GM12873 (cell line): ENCODE data around the gene ARPC5L.

Source experiments
- TF ChIP-seq, protein P1 (sequence below): IDR thresholded peaks from 2 replicates; pipeline ENCODE4 v1.5.1; 2012; ENCODE audit warnings: low read depth, mild to moderate bottlenecking, moderate library complexity, low read length, control low read depth; ENCODE audit not compliant: insufficient read depth; ENCODE audit errors: missing control alignments

Gene ARPC5L

DNA sequence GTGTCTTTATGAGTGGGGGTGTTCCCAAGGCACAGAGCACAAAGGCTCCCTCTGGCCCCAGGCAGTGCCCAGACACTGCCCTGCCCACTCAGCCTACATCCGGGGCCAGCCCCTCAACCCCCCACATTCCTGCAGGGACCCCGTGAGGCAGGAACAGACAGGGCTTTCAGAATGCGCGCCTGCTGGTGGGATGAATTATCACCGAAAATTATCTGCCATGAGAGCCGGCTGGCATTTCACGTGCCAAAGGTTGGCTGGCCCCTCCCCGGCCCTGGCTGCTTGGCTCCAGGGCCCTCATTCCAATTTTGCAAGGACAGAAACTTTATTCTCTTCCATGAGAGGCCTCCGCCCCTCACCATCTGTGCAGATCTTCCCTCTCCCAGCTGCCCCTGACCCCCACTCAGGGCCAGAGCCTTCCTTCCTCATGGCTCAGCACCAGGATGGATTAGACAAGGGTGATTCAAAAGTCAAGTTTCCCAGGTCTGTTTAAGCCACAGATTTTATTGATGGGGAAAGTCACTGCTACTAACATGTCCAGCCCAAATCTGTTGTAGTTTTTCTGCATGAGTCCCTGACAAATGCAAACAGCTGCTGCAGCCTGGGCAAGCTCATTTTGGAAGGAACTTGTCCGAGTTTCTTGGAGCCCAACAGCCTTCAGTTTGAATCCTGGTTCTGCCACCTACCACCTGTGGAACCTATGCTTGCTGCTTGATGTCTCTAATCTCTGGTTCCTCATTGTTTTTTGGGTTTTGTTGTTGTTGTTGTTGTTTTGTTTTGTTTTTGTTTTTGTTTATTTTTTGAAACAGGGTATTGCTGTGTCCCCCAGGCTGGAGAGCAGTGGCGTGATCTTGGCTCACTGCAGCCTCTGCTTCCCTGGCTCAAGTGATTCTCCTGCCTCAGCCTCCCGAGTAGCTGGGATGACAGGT lies 41.0 kb upstream of the ARPC5L start:
- TF ChIP-seq, protein P1, sequence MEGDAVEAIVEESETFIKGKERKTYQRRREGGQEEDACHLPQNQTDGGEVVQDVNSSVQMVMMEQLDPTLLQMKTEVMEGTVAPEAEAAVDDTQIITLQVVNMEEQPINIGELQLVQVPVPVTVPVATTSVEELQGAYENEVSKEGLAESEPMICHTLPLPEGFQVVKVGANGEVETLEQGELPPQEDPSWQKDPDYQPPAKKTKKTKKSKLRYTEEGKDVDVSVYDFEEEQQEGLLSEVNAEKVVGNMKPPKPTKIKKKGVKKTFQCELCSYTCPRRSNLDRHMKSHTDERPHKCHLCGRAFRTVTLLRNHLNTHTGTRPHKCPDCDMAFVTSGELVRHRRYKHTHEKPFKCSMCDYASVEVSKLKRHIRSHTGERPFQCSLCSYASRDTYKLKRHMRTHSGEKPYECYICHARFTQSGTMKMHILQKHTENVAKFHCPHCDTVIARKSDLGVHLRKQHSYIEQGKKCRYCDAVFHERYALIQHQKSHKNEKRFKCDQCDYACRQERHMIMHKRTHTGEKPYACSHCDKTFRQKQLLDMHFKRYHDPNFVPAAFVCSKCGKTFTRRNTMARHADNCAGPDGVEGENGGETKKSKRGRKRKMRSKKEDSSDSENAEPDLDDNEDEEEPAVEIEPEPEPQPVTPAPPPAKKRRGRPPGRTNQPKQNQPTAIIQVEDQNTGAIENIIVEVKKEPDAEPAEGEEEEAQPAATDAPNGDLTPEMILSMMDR = no peak

DNA sequence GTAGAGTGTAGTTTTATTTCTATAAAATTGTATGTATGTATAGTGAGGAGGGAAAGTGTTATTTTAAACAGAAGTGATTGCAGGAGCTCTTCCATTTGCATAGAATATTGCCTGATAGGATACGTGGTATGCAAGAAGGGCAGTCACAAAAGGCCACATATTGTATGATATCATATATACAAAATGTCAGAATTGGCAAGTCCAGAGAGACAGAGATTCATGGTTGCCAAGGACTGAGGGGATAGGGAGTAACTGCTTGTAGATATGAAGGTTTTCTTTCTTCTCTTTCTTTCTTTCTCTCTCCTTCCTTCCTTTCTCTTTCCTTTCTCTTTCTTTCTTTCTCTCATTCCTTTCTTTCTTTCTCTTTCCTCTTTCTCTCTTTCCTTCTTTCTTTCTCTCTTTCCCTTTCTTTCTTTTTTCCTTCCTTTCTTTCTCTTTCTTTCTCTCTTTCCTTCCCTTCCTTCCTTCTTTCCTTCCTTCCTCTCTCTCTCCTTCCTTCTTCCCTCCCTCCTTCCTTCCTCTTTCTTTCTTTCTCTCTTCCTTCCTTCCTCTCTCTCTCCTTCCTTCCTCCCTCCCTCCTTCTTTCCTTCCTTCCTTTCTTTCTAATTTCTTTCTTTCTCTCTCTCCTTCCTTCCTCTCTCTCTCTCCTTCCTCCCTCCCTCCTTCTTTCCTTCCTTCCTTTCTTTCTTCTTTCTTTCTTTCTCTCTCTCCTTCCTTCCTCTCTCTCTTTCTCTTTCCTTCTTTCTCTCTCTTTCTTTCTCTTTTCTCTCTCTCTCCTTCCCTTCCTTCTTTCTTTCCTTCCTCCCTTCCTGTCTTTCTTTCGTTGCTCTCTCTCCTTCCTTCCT lies 33.2 kb upstream of the ARPC5L start:
- TF ChIP-seq, protein P1 = no peak

GRCh38 chr9:124829334-124829669 lies 32.6 kb upstream of the ARPC5L start:
- TF ChIP-seq, protein P1 = no peak

DNA sequence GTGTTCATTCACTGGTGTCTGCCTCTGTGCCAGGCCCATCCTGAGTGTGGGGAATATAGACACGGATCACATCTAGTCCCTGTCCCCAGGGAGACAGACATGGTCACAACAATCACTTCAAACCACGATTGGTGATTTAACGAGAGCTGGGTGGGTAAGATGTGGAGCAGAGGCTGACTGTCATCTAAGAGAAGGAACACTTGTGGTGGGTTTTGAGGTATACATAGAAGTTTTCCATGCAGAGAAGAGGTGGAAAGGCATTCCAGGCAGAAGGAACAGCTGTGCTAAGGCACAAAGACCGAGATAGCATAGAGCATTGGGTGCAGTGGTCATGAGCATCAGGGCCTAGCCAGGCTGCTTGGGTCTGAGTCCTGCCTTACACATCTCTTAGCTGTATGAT lies 31.3 kb upstream of the ARPC5L start:
- TF ChIP-seq, protein P1 = no peak

GRCh38 chr9:124831642-124832364 lies 30.1 kb upstream of the ARPC5L start:
- TF ChIP-seq, protein P1 = no peak

DNA sequence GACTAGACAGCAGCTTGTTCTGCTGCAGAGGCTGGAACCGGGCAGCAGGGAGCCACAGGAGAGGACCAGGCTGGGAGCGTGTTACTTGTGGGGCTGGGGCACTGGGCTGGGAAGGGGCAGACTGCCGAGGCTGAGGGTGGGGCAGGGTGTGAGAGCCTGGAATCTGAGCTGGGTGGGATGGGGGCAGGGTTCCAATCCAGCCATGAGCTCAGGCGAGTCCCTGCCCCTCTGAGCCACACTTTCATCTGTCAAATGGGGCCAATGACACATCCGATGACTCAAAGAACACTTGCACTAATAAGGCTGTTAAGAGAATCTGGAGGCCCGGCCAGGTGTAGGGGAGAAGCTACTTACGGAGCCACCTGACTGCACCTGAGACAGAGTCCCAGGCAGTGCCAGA lies 27.3 kb upstream of the ARPC5L start:
- TF ChIP-seq, protein P1 = no peak
